Neural progenitor cell (in vitro differentiated cells): ENCODE results near the gene SLC48A1.

ENCODE experiments used
- CTCF ChIP-seq: fragments of 200-600 bp; sonication (generic); IDR thresholded peaks from 2 replicates; pipeline ENCODE4 v1.5.1; 2017; ENCODE audit warnings: antibody characterized with exemption, mild to moderate bottlenecking
- EZH2 ChIP-seq: fragments of 200-600 bp; sonication (generic); IDR thresholded peaks from 2 replicates; pipeline ENCODE4 v1.6.1; 2017; ENCODE audit warnings: antibody characterized with exemption, mild to moderate bottlenecking, moderate library complexity
- EZH2phosphoT487 ChIP-seq: fragments of 200-600 bp; sonication (generic); IDR thresholded peaks from 2 replicates; pipeline ENCODE4 v1.6.1; 2017; ENCODE audit warnings: antibody characterized with exemption

- TF ChIP-seq EZH2 (no peak), CTCF (no peak), EZH2phosphoT487 (no peak)
Observed at GRCh38 chr12:47818467-47819137, 45.6 kb downstream of the SLC48A1 start.
